WTC11 (cell line): Measurements from ENCODE around the gene TMEM161B. TPM values are rescaled to one million over a fixed set of nuclear protein-coding genes. Genes with fewer than 3 reads are reported as not detected.

Source experiments
- ATAC-seq: fragments of 200-7000 bp; cut with Tn5 transposase; 2 replicates; pipeline ENCODE4 v1.10.0; 2021; ENCODE audit warnings: mild to moderate bottlenecking, moderate library complexity
- CTCF ChIA-PET: fragments of 300-600 bp; sonication (Branson Sonifier 250); formaldehyde crosslinking; loops from one replicate; lab custom pipeline; 2021; ENCODE audit warnings: antibody characterized with exemption; lab: Charles Lee
- POLR2A ChIA-PET: fragments of 350-600 bp; sonication (Branson Sonifier 250); formaldehyde crosslinking; loops from one replicate; lab custom pipeline; 2021; ENCODE audit warnings: antibody characterized with exemption; lab: Charles Lee
- DNase-seq: peaks from one replicate; pipeline ENCODE4 v3.0.0; 2021; ENCODE audit warnings: low spot score
- H3K27ac Mint-ChIP-seq: 2 replicates; pipeline ENCODE4 v1.8.0; 2021; ENCODE audit warnings: mixed read lengths
- H3K27me3 Mint-ChIP-seq: 2 replicates; pipeline ENCODE4 v1.8.0; 2021; ENCODE audit warnings: low read depth, mild to moderate bottlenecking, moderate library complexity, mixed read lengths
- H3K36me3 Mint-ChIP-seq: 2 replicates; pipeline ENCODE4 v1.8.0; 2021; ENCODE audit warnings: mixed read lengths
- H3K4me1 Mint-ChIP-seq: 2 replicates; pipeline ENCODE4 v1.8.0; 2022; ENCODE audit warnings: mixed read lengths
- H3K4me3 Mint-ChIP-seq: 2 replicates; pipeline ENCODE4 v1.8.0; 2021; ENCODE audit warnings: mild to moderate bottlenecking, moderate library complexity, mixed read lengths
- H3K9me3 Mint-ChIP-seq: 2 replicates; pipeline ENCODE4 v1.8.0; 2021; ENCODE audit warnings: mixed read lengths
- ELF4 ChIP-seq: sonication (generic); formaldehyde crosslinking; IDR thresholded peaks from 2 replicates; pipeline ENCODE4 v1.8.1; 2022; ENCODE audit warnings: low read depth, mild to moderate bottlenecking, moderate library complexity, missing genetic modification reagents
- ESRRA ChIP-seq: sonication (generic); formaldehyde crosslinking; IDR thresholded peaks from 2 replicates; pipeline ENCODE4 v1.8.1; 2022; ENCODE audit warnings: mild to moderate bottlenecking, missing genetic modification reagents, borderline replicate concordance
- ETV6 ChIP-seq: sonication (generic); formaldehyde crosslinking; IDR thresholded peaks from 2 replicates; pipeline ENCODE4 v1.8.1; 2022; ENCODE audit warnings: mild to moderate bottlenecking, missing genetic modification reagents
- FOXJ3 ChIP-seq: sonication (generic); formaldehyde crosslinking; IDR thresholded peaks from 2 replicates; pipeline ENCODE4 v1.9.0; 2021; ENCODE audit warnings: missing genetic modification reagents, mild to moderate bottlenecking, borderline replicate concordance
- FOXK1 ChIP-seq: sonication (generic); formaldehyde crosslinking; IDR thresholded peaks from 2 replicates; pipeline ENCODE4 v1.8.0; 2022; ENCODE audit warnings: mild to moderate bottlenecking, moderate library complexity, missing genetic modification reagents
- JUN ChIP-seq: sonication (generic); formaldehyde crosslinking; IDR thresholded peaks from 2 replicates; pipeline ENCODE4 v1.8.0; 2023; ENCODE audit warnings: mild to moderate bottlenecking, missing genetic modification reagents
- MXD4 ChIP-seq: fragments of 250-450 bp; sonication (Bioruptor Pico); IDR thresholded peaks from 2 replicates; pipeline ENCODE4 v1.8.0; 2021; ENCODE audit warnings: mild to moderate bottlenecking, moderate library complexity, borderline replicate concordance
- NFE2L1 ChIP-seq: sonication (generic); formaldehyde crosslinking; IDR thresholded peaks from 2 replicates; pipeline ENCODE4 v1.8.1; 2023; ENCODE audit warnings: missing genetic modification reagents
- OVOL2 ChIP-seq: fragments of 250-450 bp; sonication (Bioruptor Pico); IDR thresholded peaks from 2 replicates; pipeline ENCODE4 v1.9.0; 2021; ENCODE audit warnings: mild to moderate bottlenecking, borderline replicate concordance
- TEAD1 ChIP-seq: sonication (generic); formaldehyde crosslinking; IDR thresholded peaks from 2 replicates; pipeline ENCODE4 v1.8.0; 2022; ENCODE audit warnings: mild to moderate bottlenecking, missing genetic modification reagents
- TEAD4 ChIP-seq: sonication (generic); formaldehyde crosslinking; IDR thresholded peaks from 2 replicates; pipeline ENCODE4 v1.8.0; 2022; ENCODE audit warnings: mild to moderate bottlenecking, missing genetic modification reagents
- ZNF138 ChIP-seq: sonication (generic); formaldehyde crosslinking; conservative IDR thresholded peaks from 2 replicates; pipeline ENCODE4 v1.8.1; 2022; ENCODE audit warnings: mild to moderate bottlenecking, moderate library complexity, missing genetic modification reagents
- ZNF219 ChIP-seq: sonication (generic); formaldehyde crosslinking; IDR thresholded peaks from 2 replicates; pipeline ENCODE4 v1.8.0; 2023; ENCODE audit warnings: missing genetic modification reagents, mild to moderate bottlenecking, borderline replicate concordance
- ZNF396 ChIP-seq: fragments of 250-450 bp; sonication (Bioruptor Pico); IDR thresholded peaks from 2 replicates; pipeline ENCODE4 v1.8.0; 2021; ENCODE audit warnings: mild to moderate bottlenecking, moderate library complexity, borderline replicate concordance
- ZNF416 ChIP-seq: fragments of 250-450 bp; sonication (Bioruptor Pico); IDR thresholded peaks from 2 replicates; pipeline ENCODE4 v1.9.0; 2021; ENCODE audit warnings: mild to moderate bottlenecking, inconsistent platforms
- total RNA-seq: library from RNA; stranded (reverse); gene quantifications from 3 replicates; pipeline ENCODE4 v1.2.3, GENCODE V29; 2021
- TF ChIP-seq, protein P1 (sequence below): sonication (generic); formaldehyde crosslinking; IDR thresholded peaks from 2 replicates; pipeline ENCODE4 v1.8.1; 2023; ENCODE audit warnings: mild to moderate bottlenecking, missing genetic modification reagents
- TF ChIP-seq, protein P2 (sequence below): fragments of 250-450 bp; sonication (Bioruptor Pico); IDR thresholded peaks from 2 replicates; pipeline ENCODE4 v1.9.0; 2021; ENCODE audit warnings: mild to moderate bottlenecking
- TF ChIP-seq, protein P3 (sequence below): sonication (generic); formaldehyde crosslinking; IDR thresholded peaks from 2 replicates; pipeline ENCODE4 v1.8.0; 2022; ENCODE audit warnings: mild to moderate bottlenecking, missing genetic modification reagents
- TF ChIP-seq, protein P4 (sequence below): sonication (generic); formaldehyde crosslinking; IDR thresholded peaks from 2 replicates; pipeline ENCODE4 v1.8.0; 2022; ENCODE audit warnings: mild to moderate bottlenecking, missing genetic modification reagents
- TF ChIP-seq, protein P5 (sequence below): sonication (generic); formaldehyde crosslinking; IDR thresholded peaks from 2 replicates; pipeline ENCODE4 v1.8.1; 2022; ENCODE audit warnings: missing genetic modification reagents, borderline replicate concordance
- TF ChIP-seq, protein P6 (sequence below): sonication (generic); formaldehyde crosslinking; IDR thresholded peaks from 2 replicates; pipeline ENCODE4 v1.8.1; 2023; ENCODE audit warnings: mild to moderate bottlenecking, missing genetic modification reagents, borderline replicate concordance

TMEM161B gene
- total RNA-seq, 1 experiment from 2014 or later, result 17.0 TPM

DNA sequence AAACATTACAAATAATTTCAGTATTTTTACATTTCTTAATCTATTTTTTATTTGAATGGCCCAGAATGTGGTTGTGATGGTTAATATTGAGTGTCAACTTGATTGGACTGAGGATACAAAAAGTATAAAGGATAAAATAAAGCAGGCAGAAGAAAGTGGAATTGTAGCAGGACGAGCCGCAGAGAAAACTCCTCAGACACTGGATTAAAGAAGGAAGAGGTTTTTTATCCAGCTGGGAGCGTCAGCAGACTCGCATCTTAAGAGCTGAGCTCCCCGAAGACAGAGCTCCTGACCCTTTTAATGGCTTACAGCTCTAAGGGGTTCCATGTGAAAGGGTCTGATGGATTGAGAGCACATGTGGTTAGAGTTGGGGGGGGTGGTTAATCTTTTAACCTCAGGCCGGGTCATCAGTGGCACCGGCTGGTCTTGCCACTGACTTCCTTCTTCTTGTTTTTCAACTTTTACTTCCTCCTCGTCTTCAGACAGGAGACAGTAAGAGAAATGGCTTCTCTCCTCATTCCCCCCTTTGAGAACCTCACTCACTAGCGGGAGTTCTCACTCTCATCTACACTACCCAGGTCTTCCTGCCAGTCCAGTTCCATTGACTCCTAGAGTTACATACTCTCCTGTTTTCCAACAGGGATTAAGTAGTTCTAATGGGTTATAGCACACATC lies 80.0 kb downstream of the TMEM161B start:
- ATAC-seq, result no peak
- H3K4me1 Mint-ChIP-seq, result 0 out of 2 replicates have a peak, but pooled peaks cover 2% of the 10 kb centered on the region
- CTCF ChIA-PET, result interaction anchor here (1.1 kb wide), 1 partner anchor 48 kb away, joined by 3 read pairs; no protein-coding TSS in a partner anchor
- POLR2A ChIA-PET, result no interaction called here
- H3K27ac Mint-ChIP-seq, result no peak overlapping the region
- H3K4me3 Mint-ChIP-seq, result no peak overlapping the region
- H3K27me3 Mint-ChIP-seq, result peaks cover 9% of the 10 kb centered on the region; the same call in 1 of the 2 replicates
- TF ChIP-seq OVOL2 (no peak), TEAD1 (CRISPR knock-in tag) (no peak), ETV6 (no peak), ZNF219 (CRISPR knock-in tag) (no peak), JUN (CRISPR knock-in tag) (no peak), NFE2L1 (no peak), ESRRA (CRISPR knock-in tag) (no peak), ELF4 (CRISPR knock-in tag) (no peak)
- TF ChIP-seq, protein P1, sequence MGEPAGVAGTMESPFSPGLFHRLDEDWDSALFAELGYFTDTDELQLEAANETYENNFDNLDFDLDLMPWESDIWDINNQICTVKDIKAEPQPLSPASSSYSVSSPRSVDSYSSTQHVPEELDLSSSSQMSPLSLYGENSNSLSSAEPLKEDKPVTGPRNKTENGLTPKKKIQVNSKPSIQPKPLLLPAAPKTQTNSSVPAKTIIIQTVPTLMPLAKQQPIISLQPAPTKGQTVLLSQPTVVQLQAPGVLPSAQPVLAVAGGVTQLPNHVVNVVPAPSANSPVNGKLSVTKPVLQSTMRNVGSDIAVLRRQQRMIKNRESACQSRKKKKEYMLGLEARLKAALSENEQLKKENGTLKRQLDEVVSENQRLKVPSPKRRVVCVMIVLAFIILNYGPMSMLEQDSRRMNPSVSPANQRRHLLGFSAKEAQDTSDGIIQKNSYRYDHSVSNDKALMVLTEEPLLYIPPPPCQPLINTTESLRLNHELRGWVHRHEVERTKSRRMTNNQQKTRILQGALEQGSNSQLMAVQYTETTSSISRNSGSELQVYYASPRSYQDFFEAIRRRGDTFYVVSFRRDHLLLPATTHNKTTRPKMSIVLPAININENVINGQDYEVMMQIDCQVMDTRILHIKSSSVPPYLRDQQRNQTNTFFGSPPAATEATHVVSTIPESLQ (CRISPR knock-in tag), result no peak
- TF ChIP-seq, protein P2, sequence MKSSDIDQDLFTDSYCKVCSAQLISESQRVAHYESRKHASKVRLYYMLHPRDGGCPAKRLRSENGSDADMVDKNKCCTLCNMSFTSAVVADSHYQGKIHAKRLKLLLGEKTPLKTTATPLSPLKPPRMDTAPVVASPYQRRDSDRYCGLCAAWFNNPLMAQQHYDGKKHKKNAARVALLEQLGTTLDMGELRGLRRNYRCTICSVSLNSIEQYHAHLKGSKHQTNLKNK (CRISPR knock-in tag), result no peak
- TF ChIP-seq, protein P3, sequence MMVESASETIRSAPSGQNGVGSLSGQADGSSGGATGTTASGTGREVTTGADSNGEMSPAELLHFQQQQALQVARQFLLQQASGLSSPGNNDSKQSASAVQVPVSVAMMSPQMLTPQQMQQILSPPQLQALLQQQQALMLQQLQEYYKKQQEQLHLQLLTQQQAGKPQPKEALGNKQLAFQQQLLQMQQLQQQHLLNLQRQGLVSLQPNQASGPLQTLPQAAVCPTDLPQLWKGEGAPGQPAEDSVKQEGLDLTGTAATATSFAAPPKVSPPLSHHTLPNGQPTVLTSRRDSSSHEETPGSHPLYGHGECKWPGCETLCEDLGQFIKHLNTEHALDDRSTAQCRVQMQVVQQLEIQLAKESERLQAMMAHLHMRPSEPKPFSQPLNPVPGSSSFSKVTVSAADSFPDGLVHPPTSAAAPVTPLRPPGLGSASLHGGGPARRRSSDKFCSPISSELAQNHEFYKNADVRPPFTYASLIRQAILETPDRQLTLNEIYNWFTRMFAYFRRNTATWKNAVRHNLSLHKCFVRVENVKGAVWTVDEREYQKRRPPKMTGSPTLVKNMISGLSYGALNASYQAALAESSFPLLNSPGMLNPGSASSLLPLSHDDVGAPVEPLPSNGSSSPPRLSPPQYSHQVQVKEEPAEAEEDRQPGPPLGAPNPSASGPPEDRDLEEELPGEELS, result no peak
- H3K36me3 Mint-ChIP-seq, result peaks cover 42% of the 10 kb centered on the region
- no peak for DNase-seq
- H3K9me3 Mint-ChIP-seq, result peaks cover 43% of the 10 kb centered on the region

DNA sequence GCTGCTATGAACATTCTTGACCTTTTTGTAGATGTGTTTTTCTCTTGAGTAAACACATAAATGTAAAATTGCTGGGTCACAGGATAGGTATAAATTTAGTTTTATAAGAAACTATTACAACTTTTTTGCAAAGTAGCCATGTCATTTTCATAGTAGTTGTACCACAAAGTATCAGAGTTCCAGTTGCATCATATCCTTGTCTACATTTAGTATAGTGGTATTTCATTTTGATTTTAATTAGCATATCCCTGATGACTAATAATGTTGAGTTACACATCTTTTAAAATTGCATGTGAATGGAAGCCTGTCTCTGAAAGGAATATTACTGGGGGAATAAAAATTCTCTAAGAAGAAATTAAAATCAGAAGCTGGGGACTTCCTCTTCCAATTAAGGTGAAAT lies 85.4 kb downstream of the TMEM161B start:
- H3K36me3 Mint-ChIP-seq, result peaks cover 20% of the 10 kb centered on the region
- no peak overlapping the region for H3K4me3 Mint-ChIP-seq
- ATAC-seq, result no peak
- DNase-seq, result no peak
- no peaks in the 10 kb centered on the region for H3K27me3 Mint-ChIP-seq
- peaks cover 22% of the 10 kb centered on the region for H3K9me3 Mint-ChIP-seq
- H3K4me1 Mint-ChIP-seq, result no peaks in the 10 kb centered on the region
- CTCF ChIA-PET, result no interaction called here
- no peak overlapping the region for H3K27ac Mint-ChIP-seq
- POLR2A ChIA-PET, result no interaction called here
- TF ChIP-seq FOXK1 (CRISPR knock-in tag) (no peak), TEAD1 (CRISPR knock-in tag) (no peak), ZNF416 (CRISPR knock-in tag) (no peak), ZNF138 (CRISPR knock-in tag) (no peak), MXD4 (CRISPR knock-in tag) (no peak), ZNF396 (no peak), ZNF219 (CRISPR knock-in tag) (no peak), TEAD4 (no peak), FOXJ3 (CRISPR knock-in tag) (no peak)
- TF ChIP-seq, protein P4, sequence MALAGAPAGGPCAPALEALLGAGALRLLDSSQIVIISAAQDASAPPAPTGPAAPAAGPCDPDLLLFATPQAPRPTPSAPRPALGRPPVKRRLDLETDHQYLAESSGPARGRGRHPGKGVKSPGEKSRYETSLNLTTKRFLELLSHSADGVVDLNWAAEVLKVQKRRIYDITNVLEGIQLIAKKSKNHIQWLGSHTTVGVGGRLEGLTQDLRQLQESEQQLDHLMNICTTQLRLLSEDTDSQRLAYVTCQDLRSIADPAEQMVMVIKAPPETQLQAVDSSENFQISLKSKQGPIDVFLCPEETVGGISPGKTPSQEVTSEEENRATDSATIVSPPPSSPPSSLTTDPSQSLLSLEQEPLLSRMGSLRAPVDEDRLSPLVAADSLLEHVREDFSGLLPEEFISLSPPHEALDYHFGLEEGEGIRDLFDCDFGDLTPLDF (CRISPR knock-in tag), result no peak
- TF ChIP-seq, protein P5, sequence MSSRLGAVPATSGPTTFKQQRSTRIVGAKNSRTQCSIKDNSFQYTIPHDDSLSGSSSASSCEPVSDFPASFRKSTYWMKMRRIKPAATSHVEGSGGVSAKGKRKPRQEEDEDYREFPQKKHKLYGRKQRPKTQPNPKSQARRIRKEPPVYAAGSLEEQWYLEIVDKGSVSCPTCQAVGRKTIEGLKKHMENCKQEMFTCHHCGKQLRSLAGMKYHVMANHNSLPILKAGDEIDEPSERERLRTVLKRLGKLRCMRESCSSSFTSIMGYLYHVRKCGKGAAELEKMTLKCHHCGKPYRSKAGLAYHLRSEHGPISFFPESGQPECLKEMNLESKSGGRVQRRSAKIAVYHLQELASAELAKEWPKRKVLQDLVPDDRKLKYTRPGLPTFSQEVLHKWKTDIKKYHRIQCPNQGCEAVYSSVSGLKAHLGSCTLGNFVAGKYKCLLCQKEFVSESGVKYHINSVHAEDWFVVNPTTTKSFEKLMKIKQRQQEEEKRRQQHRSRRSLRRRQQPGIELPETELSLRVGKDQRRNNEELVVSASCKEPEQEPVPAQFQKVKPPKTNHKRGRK (CRISPR knock-in tag), result no peak
- TF ChIP-seq, protein P6, sequence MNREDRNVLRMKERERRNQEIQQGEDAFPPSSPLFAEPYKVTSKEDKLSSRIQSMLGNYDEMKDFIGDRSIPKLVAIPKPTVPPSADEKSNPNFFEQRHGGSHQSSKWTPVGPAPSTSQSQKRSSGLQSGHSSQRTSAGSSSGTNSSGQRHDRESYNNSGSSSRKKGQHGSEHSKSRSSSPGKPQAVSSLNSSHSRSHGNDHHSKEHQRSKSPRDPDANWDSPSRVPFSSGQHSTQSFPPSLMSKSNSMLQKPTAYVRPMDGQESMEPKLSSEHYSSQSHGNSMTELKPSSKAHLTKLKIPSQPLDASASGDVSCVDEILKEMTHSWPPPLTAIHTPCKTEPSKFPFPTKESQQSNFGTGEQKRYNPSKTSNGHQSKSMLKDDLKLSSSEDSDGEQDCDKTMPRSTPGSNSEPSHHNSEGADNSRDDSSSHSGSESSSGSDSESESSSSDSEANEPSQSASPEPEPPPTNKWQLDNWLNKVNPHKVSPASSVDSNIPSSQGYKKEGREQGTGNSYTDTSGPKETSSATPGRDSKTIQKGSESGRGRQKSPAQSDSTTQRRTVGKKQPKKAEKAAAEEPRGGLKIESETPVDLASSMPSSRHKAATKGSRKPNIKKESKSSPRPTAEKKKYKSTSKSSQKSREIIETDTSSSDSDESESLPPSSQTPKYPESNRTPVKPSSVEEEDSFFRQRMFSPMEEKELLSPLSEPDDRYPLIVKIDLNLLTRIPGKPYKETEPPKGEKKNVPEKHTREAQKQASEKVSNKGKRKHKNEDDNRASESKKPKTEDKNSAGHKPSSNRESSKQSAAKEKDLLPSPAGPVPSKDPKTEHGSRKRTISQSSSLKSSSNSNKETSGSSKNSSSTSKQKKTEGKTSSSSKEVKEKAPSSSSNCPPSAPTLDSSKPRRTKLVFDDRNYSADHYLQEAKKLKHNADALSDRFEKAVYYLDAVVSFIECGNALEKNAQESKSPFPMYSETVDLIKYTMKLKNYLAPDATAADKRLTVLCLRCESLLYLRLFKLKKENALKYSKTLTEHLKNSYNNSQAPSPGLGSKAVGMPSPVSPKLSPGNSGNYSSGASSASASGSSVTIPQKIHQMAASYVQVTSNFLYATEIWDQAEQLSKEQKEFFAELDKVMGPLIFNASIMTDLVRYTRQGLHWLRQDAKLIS (CRISPR knock-in tag), result no peak
